Tongue (tissue), 2 donors: ENCODE results near the gene FLG. TPM values are rescaled to one million over a fixed set of nuclear protein-coding genes. Genes with fewer than 3 reads are reported as not detected.
"Not testable (repeated sequence)": the region's sequence is repeated elsewhere in the genome, so short reads cannot be mapped to it uniquely, and the experiment has no call there.

ENCODE experiments used
- DNase-seq: peaks from one replicate; pipeline ENCODE4 v3.0.0-alpha.2; 2015
- total RNA-seq: library from RNA; depleted of rRNA; stranded (reverse); fragments of >200 nt; gene quantifications from one replicate; pipeline ENCODE4 v1.2.3, GENCODE V29; 2014

FLG gene
- total RNA-seq, 1 donor from 2014 or later = 5.9 TPM

DNA sequence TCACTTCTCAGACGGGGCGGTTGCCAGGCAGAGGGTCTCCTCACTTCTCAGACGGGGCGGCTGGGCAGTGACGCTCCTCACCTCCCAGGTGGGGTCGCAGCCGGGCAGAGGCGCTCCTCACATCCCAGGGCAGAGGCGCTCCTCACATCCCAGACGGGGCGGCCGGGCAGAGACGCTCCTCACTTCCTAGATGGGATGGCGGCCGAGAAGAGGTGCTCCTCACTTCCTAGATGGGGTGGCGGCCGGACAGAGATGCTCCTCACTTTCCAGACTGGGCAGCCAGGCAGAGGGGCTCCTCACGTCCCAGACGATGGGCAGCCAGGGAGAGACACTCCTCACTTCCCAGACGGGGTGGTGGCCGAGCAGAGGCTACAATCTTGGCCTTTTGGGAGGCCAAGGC lies 68.6 kb downstream of the FLG start:
- not testable (repeated sequence) for DNase-seq

Other genes starting within 250 kb of the FLG start
- not detected for gene TCHHL1, start 236.2 kb downstream of the FLG start, total RNA-seq
- not detected for gene TCHH, start 209.8 kb downstream of the FLG start, total RNA-seq
- not detected for gene RPTN, start 166.0 kb downstream of the FLG start, total RNA-seq
- not detected for gene HRNR, start 101.0 kb downstream of the FLG start, total RNA-seq
- gene FLG2, start 34.8 kb upstream of the FLG start, total RNA-seq = 0.21 TPM
- gene CRNN, start 89.0 kb upstream of the FLG start, total RNA-seq = 26.0 TPM
- gene LCE5A, start 185.6 kb upstream of the FLG start, total RNA-seq = not detected
- gene CRCT1, start 189.2 kb upstream of the FLG start, total RNA-seq = 4.0 TPM
- gene LCE3E, start 241.5 kb upstream of the FLG start, total RNA-seq = not detected